Karpas-422 (cell line): ENCODE data around the gene MAD1L1. TPM values are rescaled to one million over a fixed set of nuclear protein-coding genes. Genes with fewer than 3 reads are reported as not detected.

Experiments used
- DNase-seq: peaks from one replicate; pipeline ENCODE4 v3.0.0-alpha.2; 2015
- H2AFZ ChIP-seq: fragments of 200-600 bp; sonication (generic); 2 replicates; pipeline ENCODE4 v1.6.1; 2014; ENCODE audit warnings: antibody characterized with exemption, low read length, mixed read lengths
- H3K27ac ChIP-seq: fragments of 200-600 bp; sonication (generic); 2 replicates; pipeline ENCODE4 v1.5.1; 2014; ENCODE audit warnings: mild to moderate bottlenecking, low read length, moderate library complexity
- H3K27me3 ChIP-seq: fragments of 200-600 bp; sonication (generic); 2 replicates; pipeline ENCODE4 v1.6.1; 2014; ENCODE audit warnings: low read length, mixed read lengths
- H3K36me3 ChIP-seq: fragments of 200-600 bp; sonication (generic); 2 replicates; pipeline ENCODE4 v1.6.1; 2014; ENCODE audit warnings: low read length, mixed read lengths; ENCODE audit not compliant: insufficient read depth
- H3K4me1 ChIP-seq: fragments of 200-600 bp; sonication (generic); 2 replicates; pipeline ENCODE4 v1.6.1; 2014; ENCODE audit warnings: mild to moderate bottlenecking, low read length, mixed read lengths
- H3K4me2 ChIP-seq: fragments of 200-600 bp; sonication (generic); 2 replicates; pipeline ENCODE4 v1.6.1; 2014; ENCODE audit warnings: low read length, low read depth, mild to moderate bottlenecking; ENCODE audit not compliant: poor library complexity, severe bottlenecking
- H3K4me3 ChIP-seq: fragments of 200-600 bp; sonication (generic); 2 replicates; pipeline ENCODE4 v1.5.1; 2014; ENCODE audit warnings: mild to moderate bottlenecking, antibody characterized with exemption, low read length, mixed read lengths
- H3K79me2 ChIP-seq: fragments of 200-600 bp; sonication (generic); 2 replicates; pipeline ENCODE4 v1.6.1; 2014; ENCODE audit warnings: mild to moderate bottlenecking, low read length, mixed read lengths
- H3K9ac ChIP-seq: fragments of 200-600 bp; sonication (generic); 2 replicates; pipeline ENCODE4 v1.6.0; 2014; ENCODE audit warnings: low read length
- H3K9me2 ChIP-seq: fragments of 200-600 bp; sonication (generic), shearing (Covaris generic); replicated peaks from 2 replicates; pipeline ENCODE4 v1.6.0; 2014; ENCODE audit warnings: mild to moderate bottlenecking, low read length, moderate library complexity; ENCODE audit not compliant: insufficient read depth
- H3K9me3 ChIP-seq: fragments of 300-700, 200-600 bp; sonication (generic); 2 replicates; pipeline ENCODE4 v1.6.1; 2014; ENCODE audit warnings: low read length, mixed read lengths
- H4K20me1 ChIP-seq: fragments of 200-600 bp; sonication (generic); 2 replicates; pipeline ENCODE4 v1.6.1; 2014; ENCODE audit warnings: mild to moderate bottlenecking, antibody characterized with exemption, low read length, low read depth; ENCODE audit not compliant: insufficient read depth
- total RNA-seq: library from RNA; depleted of rRNA; stranded (reverse); fragments of >200 nt; shearing (Covaris generic); gene quantifications from 2 replicates; pipeline ENCODE4 v1.2.3, GENCODE V29; 2014; ENCODE audit warnings: low replicate concordance

MAD1L1 gene
- total RNA-seq, 1 experiment from 2014 or later: 38.6 TPM

- Histone ChIP-seq H3K4me3 (no peak overlapping the region), H3K36me3 (no peaks in the 10 kb centered on the region; the same call in 1 of the 2 replicates), H3K27me3 (no peaks in the 10 kb centered on the region), H3K9me2 (no peaks in the 10 kb centered on the region), H3K27ac (no peak overlapping the region), H2AFZ (no peak overlapping the region), H3K4me1 (peaks cover 9% of the 10 kb centered on the region), H3K9me3 (no peaks in the 10 kb centered on the region), H3K4me2 (no peak overlapping the region), H3K79me2 (no peaks in the 10 kb centered on the region), H3K9ac (no peak overlapping the region), H4K20me1 (no peaks in the 10 kb centered on the region)
- no peak for DNase-seq
Observed at GRCh38 chr7:1963575-1963974, 269.2 kb downstream of the MAD1L1 start.

DNA sequence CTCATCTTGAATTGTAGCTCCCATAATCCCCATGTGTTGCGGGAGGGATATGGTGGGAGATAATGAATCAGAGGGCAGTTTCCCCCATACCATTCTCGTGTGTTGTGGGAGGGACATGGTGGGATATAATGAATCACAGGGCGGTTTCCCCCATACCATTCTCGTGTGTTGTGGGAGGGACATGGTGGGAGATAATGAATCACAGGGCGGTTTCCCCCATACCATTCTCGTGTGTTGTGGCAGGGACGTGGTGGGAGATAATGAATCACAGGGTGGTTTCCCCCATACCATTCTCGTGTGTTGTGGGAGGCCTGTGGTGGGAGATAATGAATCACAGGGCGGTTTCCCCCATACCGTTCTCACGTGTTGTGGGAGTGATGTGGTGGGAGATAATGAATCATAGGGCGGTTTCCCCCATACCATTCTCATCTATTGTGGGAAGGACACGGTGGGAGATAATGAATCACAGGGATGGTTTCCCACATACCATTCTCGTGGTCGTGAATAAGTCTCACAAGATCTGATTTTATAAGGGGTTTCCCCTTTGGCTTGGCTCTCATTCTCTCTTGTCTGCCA is 271.0 kb downstream of the MAD1L1 start:
- Histone ChIP-seq H3K4me2 (no peak overlapping the region), H2AFZ (no peak overlapping the region), H4K20me1 (no peaks in the 10 kb centered on the region), H3K4me1 (peaks cover 9% of the 10 kb centered on the region), H3K27me3 (no peaks in the 10 kb centered on the region), H3K9me2 (no peaks in the 10 kb centered on the region), H3K79me2 (no peaks in the 10 kb centered on the region), H3K27ac (no peak overlapping the region), H3K4me3 (no peak overlapping the region), H3K9ac (no peak overlapping the region), H3K36me3 (no peaks in the 10 kb centered on the region; the same call in 1 of the 2 replicates), H3K9me3 (no peaks in the 10 kb centered on the region)
- DNase-seq: no peak

DNA sequence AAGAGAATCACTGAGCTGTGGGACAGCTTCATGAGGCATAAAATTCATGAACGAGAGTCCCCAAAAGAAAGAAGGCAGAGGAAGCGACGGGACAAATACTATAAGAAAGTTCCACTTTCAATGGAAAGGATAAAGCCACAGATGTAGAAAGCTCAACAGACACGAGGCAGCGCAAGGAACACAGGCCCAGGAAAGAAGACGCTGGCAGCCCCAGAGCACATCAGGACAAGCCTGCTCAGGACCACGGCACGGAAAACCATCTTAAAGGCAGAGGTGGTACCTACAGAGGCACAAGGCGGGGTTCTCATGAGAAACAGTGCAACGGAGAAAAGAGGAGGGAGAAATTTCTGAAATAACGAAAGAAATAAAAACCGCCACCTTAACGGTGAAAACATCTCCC is 273.4 kb downstream of the MAD1L1 start:
- DNase-seq: no peak
- Histone ChIP-seq H3K9me3 (no peaks in the 10 kb centered on the region), H3K9ac (no peak overlapping the region), H4K20me1 (no peaks in the 10 kb centered on the region), H2AFZ (no peak overlapping the region), H3K4me1 (peaks cover 9% of the 10 kb centered on the region), H3K4me2 (no peak overlapping the region), H3K36me3 (no peaks in the 10 kb centered on the region; the same call in 1 of the 2 replicates), H3K27me3 (no peaks in the 10 kb centered on the region), H3K4me3 (no peak overlapping the region), H3K79me2 (no peaks in the 10 kb centered on the region), H3K27ac (no peak overlapping the region), H3K9me2 (no peaks in the 10 kb centered on the region)

DNA sequence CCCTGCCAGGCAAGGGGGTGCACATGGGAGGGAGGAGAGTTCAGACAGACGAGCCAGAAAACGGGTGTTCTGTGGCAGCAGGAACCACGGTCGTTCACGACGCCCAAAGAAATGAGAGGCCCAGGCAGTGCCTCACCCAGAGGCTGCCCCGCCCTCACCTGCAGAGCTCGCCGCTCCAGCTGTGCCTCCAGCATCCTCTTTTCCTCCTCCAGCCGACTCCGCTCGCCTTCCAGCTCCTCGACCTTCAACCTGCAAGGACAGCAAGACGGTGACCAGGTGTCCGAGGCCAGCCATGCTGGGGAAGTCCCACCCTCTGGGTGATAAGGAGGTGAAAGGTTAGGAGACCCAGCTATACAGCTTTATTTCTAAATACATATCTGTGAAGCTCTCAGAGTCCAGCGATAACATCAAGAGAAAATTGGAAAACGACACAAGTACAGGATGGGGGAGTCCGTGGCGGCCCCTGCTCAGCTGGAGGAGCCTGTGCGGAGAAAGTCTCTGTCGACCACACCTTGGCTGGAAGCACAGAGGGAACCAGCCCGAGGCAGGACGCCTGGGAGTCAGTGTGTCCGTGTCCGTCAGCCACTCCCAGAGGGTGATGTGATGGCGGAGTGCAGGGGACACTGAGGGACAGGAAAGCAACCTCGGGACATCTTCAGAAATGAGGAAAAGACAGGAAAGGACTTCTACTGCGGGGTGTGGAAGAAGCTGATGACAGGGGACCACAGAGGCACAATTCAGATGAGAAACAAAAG is 275.1 kb downstream of the MAD1L1 start:
- Histone ChIP-seq H2AFZ (no peak overlapping the region), H3K9me3 (no peaks in the 10 kb centered on the region), H3K36me3 (no peaks in the 10 kb centered on the region; the same call in 1 of the 2 replicates), H3K4me3 (no peak overlapping the region), H3K27me3 (no peaks in the 10 kb centered on the region), H3K79me2 (no peaks in the 10 kb centered on the region), H4K20me1 (no peaks in the 10 kb centered on the region), H3K9ac (no peak overlapping the region), H3K4me2 (no peak overlapping the region), H3K27ac (no peak overlapping the region), H3K4me1 (peaks cover 9% of the 10 kb centered on the region), H3K9me2 (no peaks in the 10 kb centered on the region)
- DNase-seq: no peak

DNA sequence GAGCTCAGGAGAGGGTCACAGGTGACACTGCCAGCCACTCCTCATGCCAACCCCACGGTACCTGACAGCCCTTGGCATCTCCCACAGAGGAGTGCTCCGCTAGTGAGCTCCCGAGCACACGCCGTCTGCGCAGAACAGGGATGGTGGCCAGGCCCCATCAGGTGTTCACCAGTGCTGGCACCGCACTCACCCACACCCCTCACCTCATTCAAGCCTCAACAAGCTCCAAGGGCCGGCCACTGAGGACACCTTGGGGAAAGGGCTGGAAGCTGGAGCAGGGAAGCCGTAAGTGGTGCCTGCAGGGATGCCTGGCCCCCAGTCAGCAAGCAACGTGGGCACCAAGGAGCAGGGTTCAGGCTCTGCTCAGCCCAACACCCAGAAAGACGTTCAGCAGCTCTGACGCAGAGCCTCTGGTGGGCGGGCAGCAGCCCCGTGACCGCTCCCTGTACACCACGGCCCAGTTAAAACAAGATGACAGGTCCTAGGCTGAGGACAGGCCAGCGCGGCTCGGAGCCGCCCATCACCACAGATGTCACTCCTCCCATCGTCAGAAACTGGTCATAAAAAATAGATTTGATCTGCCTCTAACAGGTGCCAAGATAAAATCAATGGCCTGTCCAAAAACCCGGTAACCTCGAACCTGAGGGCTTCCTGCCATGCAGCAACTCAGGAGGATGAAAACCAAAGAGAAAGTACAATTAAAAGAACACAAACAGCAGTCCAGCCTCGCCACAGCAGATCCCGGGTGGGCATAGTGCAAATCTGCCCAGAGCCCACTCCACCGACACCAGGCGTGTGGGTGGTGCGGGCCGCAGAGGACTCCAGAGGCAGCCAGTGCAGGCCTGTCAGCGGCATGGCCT is 275.9 kb downstream of the MAD1L1 start:
- DNase-seq: no peak
- Histone ChIP-seq H3K27me3 (no peaks in the 10 kb centered on the region), H4K20me1 (no peaks in the 10 kb centered on the region), H2AFZ (no peak overlapping the region), H3K9ac (no peak overlapping the region), H3K4me2 (no peak overlapping the region), H3K9me2 (no peaks in the 10 kb centered on the region), H3K4me1 (peaks cover 9% of the 10 kb centered on the region), H3K4me3 (no peak overlapping the region), H3K79me2 (no peaks in the 10 kb centered on the region), H3K9me3 (no peaks in the 10 kb centered on the region), H3K36me3 (no peaks in the 10 kb centered on the region), H3K27ac (no peak overlapping the region)

DNA sequence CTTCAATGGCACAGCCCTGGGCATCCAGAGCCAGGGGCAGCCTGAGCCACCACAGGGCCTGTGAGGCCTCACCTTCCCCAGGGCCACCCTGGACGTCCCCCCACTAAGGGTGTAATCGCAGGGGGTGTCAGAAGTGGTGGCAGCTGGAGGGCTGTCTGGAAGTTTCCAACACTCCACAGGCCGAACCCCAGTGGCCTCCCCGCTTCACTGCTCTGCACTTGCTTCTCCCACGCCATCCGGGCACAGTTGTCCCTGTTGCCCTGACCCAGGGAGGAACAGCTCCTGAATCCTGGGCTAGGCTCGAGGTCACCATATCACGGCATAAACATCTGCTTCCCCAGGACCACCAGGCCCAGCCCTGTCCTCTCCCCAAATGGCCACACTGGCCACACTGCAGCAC is 276.6 kb downstream of the MAD1L1 start:
- no peaks in the 10 kb centered on the region for H4K20me1 ChIP-seq
- DNase-seq: no peak
- H3K9me2 ChIP-seq: no peaks in the 10 kb centered on the region
- no peaks in the 10 kb centered on the region for H3K36me3 ChIP-seq
- no peak overlapping the region for H3K4me3 ChIP-seq
- no peaks in the 10 kb centered on the region for H3K79me2 ChIP-seq
- H3K4me1 ChIP-seq: peaks cover 9% of the 10 kb centered on the region
- no peaks in the 10 kb centered on the region for H3K27me3 ChIP-seq
- H3K9ac ChIP-seq: no peak overlapping the region
- no peak overlapping the region for H3K4me2 ChIP-seq
- no peaks in the 10 kb centered on the region for H3K9me3 ChIP-seq
- H2AFZ ChIP-seq: no peak overlapping the region
- H3K27ac ChIP-seq: no peak overlapping the region

- H3K9ac ChIP-seq: no peak overlapping the region
- H3K4me1 ChIP-seq: no peaks in the 10 kb centered on the region
- no peaks in the 10 kb centered on the region for H4K20me1 ChIP-seq
- no peak overlapping the region for H3K4me3 ChIP-seq
- H3K9me3 ChIP-seq: no peaks in the 10 kb centered on the region
- H3K27me3 ChIP-seq: no peaks in the 10 kb centered on the region
- H2AFZ ChIP-seq: no peak overlapping the region
- H3K4me2 ChIP-seq: no peak overlapping the region
- DNase-seq: no peak
- no peaks in the 10 kb centered on the region for H3K79me2 ChIP-seq
- no peaks in the 10 kb centered on the region for H3K9me2 ChIP-seq
- H3K27ac ChIP-seq: no peak overlapping the region
- no peaks in the 10 kb centered on the region for H3K36me3 ChIP-seq
Observed at GRCh38 chr7:1954366-1955004, 278.3 kb downstream of the MAD1L1 start.
